HCT116 (cell line): ENCODE data around the gene SYNPR.

Source experiments
- CTCF ChIP-seq, 3 experiments: fragments of 200-600 bp in 1 of 3; sonication (generic) in 1 of 3; IDR thresholded peaks in 2 of 3; conservative IDR thresholded peaks in 1 of 3; 2 replicates each; pipeline ENCODE4 v1.5.1; 2012 to 2017; ENCODE audit warnings: low read depth in 2 of 3, low read length in 2 of 3, antibody characterized with exemption in 1 of 3, borderline replicate concordance in 1 of 3, control low read depth in 1 of 3, mild to moderate bottlenecking in 1 of 3, mixed read lengths in 1 of 3, mixed run types in 1 of 3, moderate library complexity in 1 of 3; ENCODE audit not compliant: insufficient read depth in 1 of 3
- POLR2A ChIP-seq: IDR thresholded peaks from 2 replicates; pipeline ENCODE4 v1.7.0; 2011; ENCODE audit warnings: borderline replicate concordance; ENCODE audit not compliant: insufficient read depth, insufficient read length; ENCODE audit errors: extremely low read depth
- POLR2AphosphoS5 ChIP-seq: IDR thresholded peaks from 2 replicates; pipeline ENCODE4 v1.6.1; 2011; ENCODE audit warnings: mild to moderate bottlenecking, low read depth, low read length, moderate library complexity
- RAD21 ChIP-seq: IDR thresholded peaks from 2 replicates; pipeline ENCODE4 v1.6.1; 2012; ENCODE audit warnings: low read depth, mild to moderate bottlenecking
- REST ChIP-seq: IDR thresholded peaks from 2 replicates; pipeline ENCODE4 v1.6.1; 2012; ENCODE audit warnings: low read depth
- YY1 ChIP-seq: IDR thresholded peaks from 2 replicates; pipeline ENCODE4 v1.6.1; 2011; ENCODE audit warnings: low read length, low read depth, moderate library complexity, mild to moderate bottlenecking; ENCODE audit not compliant: insufficient replicate concordance; ENCODE audit errors: extremely low read depth

- TF ChIP-seq CTCF (IDR thresholded peaks at IDR 0.05 in 2 of 3, conservative IDR thresholded peaks at IDR 0.05 in 1 of 3; ENCODE audit: borderline replicate concordance in 1 of 3, insufficient read depth in 1 of 3, low read depth in 2 of 3, low read length in 2 of 3) = no peak
- TF ChIP-seq RAD21 = no peak
- no peak for TF ChIP-seq REST
- TF ChIP-seq POLR2A = no peak
- no peak for TF ChIP-seq POLR2AphosphoS5
- TF ChIP-seq YY1 = no peak
These were observed 250.4 kb downstream of the SYNPR start for GRCh38 chr3:63528325-63529000.
